ENCODE measurements around the gene LCE3B. TPM values are rescaled to one million over a fixed set of nuclear protein-coding genes. Genes with fewer than 3 reads are reported as not detected.

LCE3B gene
- total RNA-seq, 1 donor from 2014 or later: not detected

- DNase-seq (ENCODE audit: low read depth in 2 of 2): no peak
Measured at GRCh38 chr1:152658649-152659048, 45.0 kb downstream of the LCE3B start.

DNA sequence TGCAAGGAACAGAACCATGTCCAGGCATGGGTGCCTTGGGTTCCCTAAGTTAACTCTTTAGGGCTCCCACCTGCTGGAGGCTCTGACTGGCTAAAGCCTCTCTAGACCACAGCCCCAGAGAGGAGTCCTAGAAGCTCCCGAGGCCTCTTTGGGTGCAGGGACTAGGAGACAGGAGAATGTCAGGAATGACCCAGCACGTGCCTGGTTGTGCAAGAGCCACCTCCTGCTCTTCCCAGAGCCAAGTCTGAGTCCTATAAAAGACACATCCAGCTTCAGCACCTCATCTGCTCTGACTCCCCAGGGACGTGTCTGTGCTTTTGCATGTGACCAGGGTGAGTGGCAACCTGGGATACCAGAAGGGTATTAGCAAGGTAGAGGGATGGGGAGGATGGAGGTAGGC, 49.5 kb downstream of the LCE3B start, which contains the start of gene LCE2D:
Gene LCE2D (plus strand): TSS at position 283 of the 400 bp plus-strand sequence. CDS start 726 bp downstream, outside the sequence.
- no peak for DNase-seq (ENCODE audit: low read depth in 2 of 2)

Other genes starting within 250 kb of the LCE3B start
- not detected in 2 replicates for gene CRNN, start 199.5 kb upstream of the LCE3B start, total RNA-seq
- gene LCE5A, start 103.0 kb upstream of the LCE3B start, total RNA-seq: not detected in 2 replicates
- gene CRCT1, start 99.3 kb upstream of the LCE3B start, total RNA-seq: not detected in 2 replicates
- gene LCE3E, start 47.0 kb upstream of the LCE3B start, total RNA-seq: not detected in 2 replicates
- not detected in 2 replicates for gene LCE3D, start 33.3 kb upstream of the LCE3B start, total RNA-seq
- not detected in 2 replicates for gene LCE3C, start 13.6 kb upstream of the LCE3B start, total RNA-seq
- not detected in 2 replicates for gene LCE3A, start 9.3 kb downstream of the LCE3B start, total RNA-seq
- gene LCE2D, start 49.6 kb downstream of the LCE3B start, total RNA-seq: not detected in 2 replicates
- gene LCE2C, start 61.5 kb downstream of the LCE3B start, total RNA-seq: not detected in 2 replicates
- not detected in 2 replicates for gene LCE2B, start 72.3 kb downstream of the LCE3B start, total RNA-seq
- gene LCE2A, start 84.5 kb downstream of the LCE3B start, total RNA-seq: not detected in 2 replicates
- gene LCE4A, start 94.3 kb downstream of the LCE3B start, total RNA-seq: not detected in 2 replicates
- gene KPRP, start 144.2 kb downstream of the LCE3B start, total RNA-seq: not detected in 2 replicates
- gene LCE1F, start 161.3 kb downstream of the LCE3B start, total RNA-seq: not detected in 2 replicates
- not detected in 2 replicates for gene LCE1E, start 172.4 kb downstream of the LCE3B start, total RNA-seq
- not detected in 2 replicates for gene LCE1D, start 182.9 kb downstream of the LCE3B start, total RNA-seq
- gene LCE1C, start 192.8 kb downstream of the LCE3B start, total RNA-seq: not detected in 2 replicates
- gene LCE1B, start 198.2 kb downstream of the LCE3B start, total RNA-seq: not detected in 2 replicates
- gene LCE1A, start 213.7 kb downstream of the LCE3B start, total RNA-seq: not detected in 2 replicates
- not detected in 2 replicates for gene LCE6A, start 229.0 kb downstream of the LCE3B start, total RNA-seq
- not detected in 2 replicates for gene LCE7A, start 246.2 kb downstream of the LCE3B start, total RNA-seq

All from lung microvascular endothelial cell (primary cell).